GM12878 (cell line): ENCODE results near the gene ZBTB8OS.
"Not testable (repeated sequence)": the region's sequence is repeated elsewhere in the genome, so short reads cannot be mapped to it uniquely, and the experiment has no call there.

ENCODE experiments used
- BHLHE40 ChIP-seq, 2 experiments: fragments of 450-650 bp in 1 of 2; IDR thresholded peaks; 2 replicates each; pipeline ENCODE4 v1.6.1; 2011 to 2017; ENCODE audit warnings: low read depth in 2 of 2, borderline replicate concordance in 1 of 2, improper control_type of control experiment in 1 of 2, low read length in 1 of 2, mild to moderate bottlenecking in 1 of 2
- CBFB ChIP-seq: IDR thresholded peaks from 2 replicates; pipeline ENCODE4 v1.6.1; 2016; ENCODE audit warnings: antibody characterized with exemption, low read depth
- CTCF ChIP-seq, 3 experiments: IDR thresholded peaks in 2 of 3; conservative IDR thresholded peaks in 1 of 3; 2 replicates each; pipeline ENCODE4 v1.5.1; 2011; ENCODE audit warnings: low read depth in 3 of 3, low read length in 3 of 3, mild to moderate bottlenecking in 3 of 3, control low read depth in 2 of 3, moderate library complexity in 2 of 3, inconsistent platforms in 1 of 3, mixed read lengths in 1 of 3; ENCODE audit not compliant: control insufficient read depth in 2 of 3, insufficient read depth in 1 of 3; ENCODE audit errors: extremely low read depth in 1 of 3
- EED ChIP-seq: sonication (generic); IDR thresholded peaks from 2 replicates; pipeline ENCODE4 v1.6.1; 2016; ENCODE audit warnings: antibody characterized with exemption, low read depth
- ELK1 ChIP-seq: IDR thresholded peaks from 2 replicates; pipeline ENCODE4 v1.6.1; 2012; ENCODE audit warnings: low read depth, low read length, improper control_type of control experiment
- ETV6 ChIP-seq, 2 experiments: fragments of 450-650 bp in 1 of 2; IDR thresholded peaks in 1 of 2; conservative IDR thresholded peaks in 1 of 2; 2 replicates each; pipeline ENCODE4 v1.6.1; 2014; ENCODE audit warnings: antibody characterized with exemption in 1 of 2, borderline replicate concordance in 1 of 2, low read depth in 1 of 2, mild to moderate bottlenecking in 1 of 2, moderate library complexity in 1 of 2
- POLR2AphosphoS2 ChIP-seq: IDR thresholded peaks from 2 replicates; pipeline ENCODE4 v1.6.1; 2011; ENCODE audit warnings: low read depth, mild to moderate bottlenecking, low read length, improper control_type of control experiment, moderate library complexity
- PRDM15 ChIP-seq: fragments of 450-650 bp; formaldehyde crosslinking; IDR thresholded peaks from 2 replicates; pipeline ENCODE4 v1.4.0; 2020; ENCODE audit warnings: mild to moderate bottlenecking, moderate library complexity
- REST ChIP-seq: IDR thresholded peaks from 2 replicates; pipeline ENCODE4 v1.6.1; 2012; ENCODE audit warnings: mild to moderate bottlenecking, low read depth, low read length
- SIN3A ChIP-seq: IDR thresholded peaks from 2 replicates; pipeline ENCODE4 v1.6.1; 2012; ENCODE audit warnings: low read depth, low read length, improper control_type of control experiment
- SMARCA5 ChIP-seq: fragments of 450-650 bp; IDR thresholded peaks from 2 replicates; pipeline ENCODE4 v1.6.1; 2017; ENCODE audit warnings: mild to moderate bottlenecking
- TCF3 ChIP-seq: IDR thresholded peaks from 2 replicates; pipeline ENCODE4 v1.6.1; 2012; ENCODE audit warnings: low read depth, mild to moderate bottlenecking, low read length, borderline replicate concordance; ENCODE audit not compliant: insufficient read depth

GRCh38 chr1:32630173-32630572, 20.2 kb downstream of the ZBTB8OS start:
- TF ChIP-seq CTCF (IDR thresholded peaks at IDR 0.05 in 2 of 3, conservative IDR thresholded peaks at IDR 0.05 in 1 of 3; ENCODE audit: control insufficient read depth in 2 of 3, extremely low read depth in 1 of 3, insufficient read depth in 1 of 3, low read depth in 3 of 3, low read length in 3 of 3); PRDM15 (CRISPR knock-in tag); TCF3; SMARCA5; BHLHE40 (IDR thresholded peaks at IDR 0.05; ENCODE audit: borderline replicate concordance in 1 of 2, low read depth in 2 of 2, low read length in 1 of 2); SIN3A; CBFB; REST; ELK1; POLR2AphosphoS2; ETV6 (conservative IDR thresholded peaks at IDR 0.05 in 1 of 2, IDR thresholded peaks at IDR 0.05 in 1 of 2; ENCODE audit: borderline replicate concordance in 1 of 2, low read depth in 1 of 2); EED: not testable (repeated sequence)
